Thyroid gland (tissue), 4 donors: ENCODE measurements around the gene ASB2. TPM values are rescaled to one million over a fixed set of nuclear protein-coding genes. Genes with fewer than 3 reads are reported as not detected.

Experiments
- DNase-seq, 2 donors: peaks; one replicate each; pipeline ENCODE4 v3.0.0-alpha.2; 2019
- H3K27ac ChIP-seq, 3 donors: fragments of 200-600 bp; sonication (generic); 1 replicate in 2 of 3; 2 replicates in 1 of 3; pipeline ENCODE4 v1.5.1; 2016 to 2019; ENCODE audit warnings: mild to moderate bottlenecking in 1 of 3, moderate library complexity in 1 of 3
- H3K27me3 ChIP-seq: fragments of 200-600 bp; sonication (generic); one replicate; pipeline ENCODE4 v1.5.1; 2019
- H3K36me3 ChIP-seq, 2 donors: fragments of 200-600 bp; sonication (generic); one replicate each; pipeline ENCODE4 v1.5.1; 2016 to 2019
- H3K4me1 ChIP-seq, 2 donors: fragments of 200-600 bp; sonication (generic); one replicate each; pipeline ENCODE4 v1.5.1; 2017 to 2019
- H3K4me3 ChIP-seq, 3 donors: fragments of 200-600 bp; sonication (generic); replicated peaks in 1 of 3; 1 replicate in 2 of 3; 2 replicates in 1 of 3; pipeline ENCODE4 v1.5.1; 2016; ENCODE audit warnings: mild to moderate bottlenecking in 1 of 3
- H3K9me3 ChIP-seq: fragments of 200-600 bp; sonication (generic); one replicate; pipeline ENCODE4 v1.5.1; 2017
- CTCF ChIP-seq, 6 experiments: fragments of 200-600 bp in 3 of 6; fragments of 450-650 bp in 3 of 6; sonication (generic) in 3 of 6; IDR thresholded peaks; one replicate each; pipeline ENCODE4 v1.5.1; 2016 to 2019; ENCODE audit warnings: antibody characterized with exemption in 6 of 6, mild to moderate bottlenecking in 2 of 6, inconsistent platforms in 1 of 6, moderate library complexity in 1 of 6
- POLR2A ChIP-seq, 2 donors: fragments of 450-650 bp; IDR thresholded peaks; one replicate each; pipeline ENCODE4 v1.6.1; 2017; ENCODE audit warnings: antibody characterized with exemption in 2 of 2, mild to moderate bottlenecking in 2 of 2, moderate library complexity in 1 of 2
- WGBS, 2 donors: methylation state at CpG; one replicate each; pipeline ENCODE4 v1.1.5; 2017; 5-methylcytosine and 5-hydroxymethylcytosine counted together
- intact Hi-C: fragments of 100-400 bp; cut with DNase I; formaldehyde crosslinking; loops from one replicate; pipeline ENCODE4 v1.15.1; 2023
- total RNA-seq, 4 donors: library from RNA; depleted of rRNA; stranded (reverse); fragments of >200 nt; gene quantifications; one replicate each; pipeline ENCODE4 v1.2.3, GENCODE V29; 2016

Gene ASB2
- total RNA-seq, 4 donors from 2014 or later, result 0.67 to 3.8 (median 0.79) TPM; not detected in 1

GRCh38 chr14:93960774-93961438 lies 15.5 kb downstream of the ASB2 start:
- intact Hi-C loops, result no loop called here
- no peak for DNase-seq
- Histone ChIP-seq H3K36me3 (no peaks in the 10 kb centered on the region), H3K27me3 (no peaks in the 10 kb centered on the region), H3K27ac (no peak overlapping the region), H3K9me3 (no peaks in the 10 kb centered on the region), H3K4me1 (peaks cover 0 to 7% of the 10 kb centered on the region in 2 donors), H3K4me3 (no peak overlapping the region)
- TF ChIP-seq CTCF (IDR thresholded peaks at IDR 0.05) (no peak), POLR2A (IDR thresholded peaks at IDR 0.05) (no peak)
- 85 to 95% methylated on average over 3 of the region's 3 CpGs for WGBS, 2 donors

GRCh38 chr14:93960108-93960475 lies 16.3 kb downstream of the ASB2 start:
- H3K4me1 ChIP-seq, result peaks cover 0 to 4% of the 10 kb centered on the region in 2 donors
- no peaks in the 10 kb centered on the region for H3K27me3 ChIP-seq
- DNase-seq, result no peak
- TF ChIP-seq CTCF (IDR thresholded peaks at IDR 0.05) (no peak), POLR2A (IDR thresholded peaks at IDR 0.05) (no peak)
- no peak overlapping the region for H3K4me3 ChIP-seq
- intact Hi-C loops, result no loop called here
- H3K9me3 ChIP-seq, result no peaks in the 10 kb centered on the region
- H3K36me3 ChIP-seq, result no peaks in the 10 kb centered on the region
- no peak overlapping the region for H3K27ac ChIP-seq

- Histone ChIP-seq H3K36me3 (no peaks in the 10 kb centered on the region), H3K27ac (no peak overlapping the region), H3K9me3 (no peaks in the 10 kb centered on the region), H3K4me1 (peaks cover 0 to 4% of the 10 kb centered on the region in 2 donors), H3K27me3 (no peaks in the 10 kb centered on the region), H3K4me3 (no peak overlapping the region)
- TF ChIP-seq POLR2A (IDR thresholded peaks at IDR 0.05) (no peak), CTCF (IDR thresholded peaks at IDR 0.05) (no peak)
- DNase-seq, result peak in 1 of 2 donors; percentile 32
- intact Hi-C loops, result no loop called here
- WGBS, 2 donors, result 64 to 82% methylated on average over 20 to 21 of the region's 23 CpGs
These were observed 16.9 kb downstream of the ASB2 start for GRCh38 chr14:93959239-93960107.

- Histone ChIP-seq H3K36me3 (no peaks in the 10 kb centered on the region), H3K4me3 (no peak overlapping the region), H3K27me3 (no peaks in the 10 kb centered on the region), H3K4me1 (peaks cover 0 to 4% of the 10 kb centered on the region in 2 donors), H3K9me3 (no peaks in the 10 kb centered on the region), H3K27ac (no peak overlapping the region)
- intact Hi-C loops, result no loop called here
- 94 to 97% methylated on average over 7 of the region's 7 CpGs for WGBS, 2 donors
- TF ChIP-seq POLR2A (IDR thresholded peaks at IDR 0.05) (no peak), CTCF (IDR thresholded peaks at IDR 0.05) (no peak)
- no peak for DNase-seq
These were observed 17.7 kb downstream of the ASB2 start for GRCh38 chr14:93958567-93959238.
